HEK293 (cell line): ENCODE results near the gene NFIX.

ENCODE experiments used
- CTCF ChIA-PET: fragments of 350-600 bp; formaldehyde crosslinking; extraction: SDS; loops from one replicate; lab custom pipeline; 2021; ENCODE audit warnings: antibody characterized with exemption; lab: Yijun Ruan, JAX
- POLR2A ChIA-PET: fragments of 300-600 bp; formaldehyde crosslinking; extraction: SDS; loops from one replicate; lab custom pipeline; 2020; ENCODE audit warnings: antibody characterized with exemption, inconsistent platforms; lab: Yijun Ruan, JAX
- H3K27ac ChIP-seq: fragments of 200-500 bp; sonication (Bioruptor generic); 2 replicates; pipeline ENCODE4 v1.5.1; 2014; ENCODE audit warnings: low read depth, low read length, control low read depth, inconsistent platforms; ENCODE audit errors: extremely low read depth
- H3K36me3 ChIP-seq, 2 experiments: fragments of 200-500 bp in 1 of 2; sonication (Bioruptor generic) in 1 of 2; 1 replicate in 1 of 2; 2 replicates in 1 of 2; pipeline ENCODE4 v1.5.1; 2014 to 2017; ENCODE audit warnings: inconsistent platforms in 2 of 2, low read length in 2 of 2; ENCODE audit not compliant: control insufficient read depth in 2 of 2, insufficient read depth in 1 of 2
- H3K4me1 ChIP-seq: fragments of 200-500 bp; sonication (Bioruptor generic); 2 replicates; pipeline ENCODE4 v1.5.1; 2014; ENCODE audit warnings: mild to moderate bottlenecking, low read length, inconsistent platforms; ENCODE audit not compliant: control insufficient read depth, insufficient read depth
- H3K4me3 ChIP-seq: 2 replicates; pipeline ENCODE4 v1.5.1; 2011; ENCODE audit warnings: low read depth, mild to moderate bottlenecking, control low read depth, low read length, moderate library complexity
- H3K9me3 ChIP-seq: fragments of 200-500 bp; sonication (Bioruptor generic); 2 replicates; pipeline ENCODE4 v1.5.1; 2014; ENCODE audit warnings: low read depth, low read length, inconsistent platforms; ENCODE audit not compliant: control insufficient read depth, insufficient read depth
- EGR2 ChIP-seq: fragments of 450-650 bp; formaldehyde crosslinking; IDR thresholded peaks from 2 replicates; pipeline ENCODE4 v1.5.1; 2016; ENCODE audit warnings: low read depth, missing biosample characterization, missing genetic modification characterization
- HOXD13 ChIP-seq: sonication (generic); formaldehyde crosslinking; IDR thresholded peaks from 2 replicates; pipeline ENCODE4 v1.8.0; 2022; ENCODE audit warnings: missing genetic modification reagents, borderline replicate concordance
- SP3 ChIP-seq: fragments of 450-650 bp; formaldehyde crosslinking; IDR thresholded peaks from 2 replicates; pipeline ENCODE4 v1.5.1; 2016; ENCODE audit warnings: missing biosample characterization, missing genetic modification characterization
- ZBTB17 ChIP-seq: fragments of 450-650 bp; formaldehyde crosslinking; IDR thresholded peaks from 2 replicates; pipeline ENCODE4 v1.5.1; 2016; ENCODE audit warnings: missing biosample characterization, missing genetic modification characterization
- ZBTB20 ChIP-seq: fragments of 450-650 bp; formaldehyde crosslinking; IDR thresholded peaks from 2 replicates; pipeline ENCODE4 v1.5.1; 2016; ENCODE audit warnings: missing biosample characterization, missing genetic modification characterization
- ZFHX2 ChIP-seq: fragments of 450-650 bp; formaldehyde crosslinking; conservative IDR thresholded peaks from 2 replicates; pipeline ENCODE4 v1.5.1; 2016; ENCODE audit warnings: missing biosample characterization, missing genetic modification characterization
- ZNF10 ChIP-seq: fragments of 450-650 bp; formaldehyde crosslinking; IDR thresholded peaks from 2 replicates; pipeline ENCODE4 v1.5.1; 2017; ENCODE audit warnings: missing biosample characterization, missing genetic modification characterization
- ZNF146 ChIP-seq: fragments of 450-650 bp; formaldehyde crosslinking; IDR thresholded peaks from 2 replicates; pipeline ENCODE4 v1.5.1; 2016; ENCODE audit warnings: missing biosample characterization, missing genetic modification characterization
- ZNF157 ChIP-seq: fragments of 450-650 bp; formaldehyde crosslinking; IDR thresholded peaks from 2 replicates; pipeline ENCODE4 v1.5.1; 2016; ENCODE audit warnings: missing biosample characterization, missing genetic modification characterization
- ZNF2 ChIP-seq: fragments of 450-650 bp; formaldehyde crosslinking; IDR thresholded peaks from 2 replicates; pipeline ENCODE4 v1.5.1; 2016; ENCODE audit warnings: missing biosample characterization, missing genetic modification characterization
- ZNF324 ChIP-seq: fragments of 450-650 bp; formaldehyde crosslinking; IDR thresholded peaks from 2 replicates; pipeline ENCODE4 v1.5.1; 2016; ENCODE audit warnings: missing biosample characterization, missing genetic modification characterization
- ZNF366 ChIP-seq: fragments of 450-650 bp; formaldehyde crosslinking; conservative IDR thresholded peaks from 2 replicates; pipeline ENCODE4 v1.5.1; 2016; ENCODE audit warnings: missing biosample characterization, missing genetic modification characterization
- ZNF426 ChIP-seq: fragments of 450-650 bp; formaldehyde crosslinking; IDR thresholded peaks from 2 replicates; pipeline ENCODE4 v1.5.1; 2017; ENCODE audit warnings: missing biosample characterization, missing genetic modification characterization, mild to moderate bottlenecking, inconsistent platforms, moderate library complexity
- ZNF561 ChIP-seq: fragments of 450-650 bp; IDR thresholded peaks from 2 replicates; pipeline ENCODE4 v1.5.1; 2018; ENCODE audit warnings: missing biosample characterization, missing genetic modification characterization, borderline replicate concordance
- ZNF596 ChIP-seq: fragments of 450-650 bp; IDR thresholded peaks from 2 replicates; pipeline ENCODE4 v1.5.0; 2018; ENCODE audit warnings: missing biosample characterization, mild to moderate bottlenecking, missing genetic modification characterization, moderate library complexity
- ZNF677 ChIP-seq: fragments of 450-650 bp; IDR thresholded peaks from 2 replicates; pipeline ENCODE4 v1.5.0; 2018; ENCODE audit warnings: missing biosample characterization, mild to moderate bottlenecking, missing genetic modification characterization, moderate library complexity
- TF ChIP-seq, protein P1 (sequence below): fragments of 450-650 bp; formaldehyde crosslinking; IDR thresholded peaks from 2 replicates; pipeline ENCODE4 v1.5.1; 2016; ENCODE audit warnings: missing biosample characterization, missing genetic modification characterization
- TF ChIP-seq, protein P2 (sequence below): fragments of 450-650 bp; formaldehyde crosslinking; IDR thresholded peaks from 2 replicates; pipeline ENCODE4 v1.5.1; 2016; ENCODE audit warnings: missing biosample characterization, missing genetic modification characterization
- TF ChIP-seq, protein P3 (sequence below): fragments of 450-650 bp; formaldehyde crosslinking; IDR thresholded peaks from 2 replicates; pipeline ENCODE4 v1.5.1; 2016; ENCODE audit warnings: missing biosample characterization, missing genetic modification characterization
- TF ChIP-seq, protein P4 (sequence below): fragments of 450-650 bp; formaldehyde crosslinking; IDR thresholded peaks from 2 replicates; pipeline ENCODE4 v1.5.1; 2016; ENCODE audit warnings: missing biosample characterization, missing genetic modification characterization
- TF ChIP-seq, protein P5 (sequence below): fragments of 450-650 bp; IDR thresholded peaks from 2 replicates; pipeline ENCODE4 v1.5.1; 2018; ENCODE audit warnings: missing biosample characterization, missing genetic modification characterization

Gene NFIX

DNA sequence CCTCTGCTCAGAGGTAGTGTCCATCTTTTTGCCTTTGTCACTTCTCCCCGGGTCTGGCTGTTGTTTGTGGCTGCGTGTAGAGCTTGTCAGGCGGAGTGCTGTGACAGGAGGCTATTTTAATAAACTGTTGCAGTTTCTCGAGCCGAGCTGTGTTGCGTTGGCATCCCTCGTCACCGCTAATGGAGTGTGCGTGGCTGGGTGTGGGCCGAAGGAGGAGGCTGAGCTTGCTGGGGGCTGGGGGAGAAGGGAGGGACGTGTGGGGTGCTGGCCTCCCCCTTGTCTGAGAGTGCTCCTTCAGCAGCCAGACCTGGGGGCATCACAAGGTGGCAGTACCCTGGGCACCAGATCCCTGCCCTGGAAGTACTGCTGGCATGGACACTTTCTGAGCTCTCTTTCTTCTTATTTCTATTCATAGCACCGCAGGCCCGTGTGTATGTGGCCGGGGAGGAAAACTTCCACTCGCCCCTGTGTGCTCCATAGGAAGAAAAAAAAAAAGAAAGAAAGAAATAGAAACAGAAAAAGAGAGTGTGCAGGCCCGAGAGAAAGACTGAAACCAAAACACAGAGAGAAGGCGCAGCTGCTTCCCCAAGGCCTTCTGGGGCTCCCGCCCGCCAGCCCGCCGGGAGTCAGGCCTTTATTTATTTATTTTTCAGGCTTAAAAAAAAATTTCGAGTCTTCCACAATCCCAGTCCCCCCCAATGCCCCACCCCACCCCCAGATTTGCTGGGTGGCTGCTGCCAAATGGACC, 27.0 kb downstream of the NFIX start:
- ChIA-PET CTCF (interaction anchor here (1.0 to 2.7 kb wide), 5 partner anchors 10 to 244 kb away, joined by 4 to 12 read pairs (median 5); no protein-coding TSS in a partner anchor), POLR2A (no interaction called here)
- Histone ChIP-seq H3K4me1 (peaks cover 14% of the 10 kb centered on the region), H3K9me3 (no peaks in the 10 kb centered on the region), H3K27ac (0 out of 2 replicates have a peak overlapping the region, but pooled peaks have one; percentile 5), H3K4me3 (no peak overlapping the region), H3K36me3 (no peaks in the 10 kb centered on the region)
- TF ChIP-seq EGR2 (tag by site-specific recombination) (0 out of 2 replicates have a peak, but pooled peaks have one; percentile 14), ZBTB20 (tag by site-specific recombination) (peak; percentile 32; the same call in 1 of the 2 replicates), ZFHX2 (peak; percentile 15; the same call in 1 of the 2 replicates), HOXD13 (CRISPR knock-in tag) (no peak)

DNA sequence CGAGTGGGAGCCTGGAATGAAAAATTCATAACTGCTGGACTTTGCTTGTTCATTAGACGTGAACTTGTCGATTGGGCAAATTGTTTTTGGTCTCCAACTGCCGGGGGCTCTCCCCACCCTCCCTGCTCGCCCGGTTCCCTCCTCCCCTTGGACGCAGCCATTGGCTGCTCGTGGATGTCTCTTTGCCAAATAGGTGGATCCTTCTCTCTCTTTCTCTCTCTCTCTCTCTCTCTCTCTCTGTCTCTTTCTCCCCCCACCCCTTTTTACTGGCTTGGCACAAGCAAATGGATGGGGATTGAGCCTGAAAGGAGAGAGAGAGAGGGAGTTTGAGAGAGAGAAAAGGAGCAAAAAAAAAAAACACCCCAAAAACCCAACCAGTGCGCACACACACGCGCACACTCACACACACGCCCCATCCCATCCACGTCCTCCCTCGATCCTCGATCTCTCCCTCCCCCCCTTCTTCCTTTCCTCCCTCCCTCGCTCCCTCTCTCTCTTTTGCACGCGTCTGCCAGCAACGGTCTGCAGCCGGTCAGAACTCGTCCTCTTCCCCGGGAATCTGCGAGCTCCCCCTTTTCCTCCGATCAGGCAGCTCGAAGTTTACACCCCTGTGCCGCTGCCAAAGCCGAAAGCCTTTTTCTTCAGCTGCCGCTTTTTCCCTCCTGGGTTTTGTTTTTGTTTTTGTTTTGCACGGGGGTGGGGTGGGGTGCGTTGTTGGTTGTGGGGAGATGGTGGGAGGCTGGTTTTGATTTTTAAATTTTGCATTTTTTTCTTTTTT, 27.8 kb downstream of the NFIX start:
- Histone ChIP-seq H3K36me3 (no peaks in the 10 kb centered on the region), H3K4me1 (peaks cover 14% of the 10 kb centered on the region), H3K4me3 (no peak overlapping the region), H3K27ac (peak overlapping the region; percentile 44; the same call in 1 of the 2 replicates), H3K9me3 (no peaks in the 10 kb centered on the region)
- ChIA-PET POLR2A (interaction anchor here (0.5 kb wide), 1 partner anchor 23 kb away, joined by 6 read pairs; no protein-coding TSS in a partner anchor), CTCF (interaction anchor here (2.7 kb wide), 1 partner anchor 11 kb away, joined by 12 read pairs; no protein-coding TSS in a partner anchor)
- TF ChIP-seq ZNF596 (tag by site-specific recombination) (peak; percentile 99), ZNF324 (tag by site-specific recombination) (0 out of 2 replicates have a peak, but pooled peaks have one; percentile 23), SP3 (tag by site-specific recombination) (peak; percentile 48), ZNF10 (tag by site-specific recombination) (0 out of 2 replicates have a peak, but pooled peaks have one; percentile 15), ZNF2 (tag by site-specific recombination) (0 out of 2 replicates have a peak, but pooled peaks have one; percentile 44), ZBTB17 (tag by site-specific recombination) (peak; percentile 87), ZNF157 (no peak), ZNF561 (tag by site-specific recombination) (peak; percentile 57; the same call in 1 of the 2 replicates), ZNF366 (peak; percentile 76; the same call in 1 of the 2 replicates), ZNF677 (tag by site-specific recombination) (no peak), ZNF146 (tag by site-specific recombination) (no peak), ZNF426 (tag by site-specific recombination) (no peak)
- TF ChIP-seq, protein P1, sequence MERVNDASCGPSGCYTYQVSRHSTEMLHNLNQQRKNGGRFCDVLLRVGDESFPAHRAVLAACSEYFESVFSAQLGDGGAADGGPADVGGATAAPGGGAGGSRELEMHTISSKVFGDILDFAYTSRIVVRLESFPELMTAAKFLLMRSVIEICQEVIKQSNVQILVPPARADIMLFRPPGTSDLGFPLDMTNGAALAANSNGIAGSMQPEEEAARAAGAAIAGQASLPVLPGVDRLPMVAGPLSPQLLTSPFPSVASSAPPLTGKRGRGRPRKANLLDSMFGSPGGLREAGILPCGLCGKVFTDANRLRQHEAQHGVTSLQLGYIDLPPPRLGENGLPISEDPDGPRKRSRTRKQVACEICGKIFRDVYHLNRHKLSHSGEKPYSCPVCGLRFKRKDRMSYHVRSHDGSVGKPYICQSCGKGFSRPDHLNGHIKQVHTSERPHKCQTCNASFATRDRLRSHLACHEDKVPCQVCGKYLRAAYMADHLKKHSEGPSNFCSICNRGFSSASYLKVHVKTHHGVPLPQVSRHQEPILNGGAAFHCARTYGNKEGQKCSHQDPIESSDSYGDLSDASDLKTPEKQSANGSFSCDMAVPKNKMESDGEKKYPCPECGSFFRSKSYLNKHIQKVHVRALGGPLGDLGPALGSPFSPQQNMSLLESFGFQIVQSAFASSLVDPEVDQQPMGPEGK: peak; percentile 81
- TF ChIP-seq, protein P2, sequence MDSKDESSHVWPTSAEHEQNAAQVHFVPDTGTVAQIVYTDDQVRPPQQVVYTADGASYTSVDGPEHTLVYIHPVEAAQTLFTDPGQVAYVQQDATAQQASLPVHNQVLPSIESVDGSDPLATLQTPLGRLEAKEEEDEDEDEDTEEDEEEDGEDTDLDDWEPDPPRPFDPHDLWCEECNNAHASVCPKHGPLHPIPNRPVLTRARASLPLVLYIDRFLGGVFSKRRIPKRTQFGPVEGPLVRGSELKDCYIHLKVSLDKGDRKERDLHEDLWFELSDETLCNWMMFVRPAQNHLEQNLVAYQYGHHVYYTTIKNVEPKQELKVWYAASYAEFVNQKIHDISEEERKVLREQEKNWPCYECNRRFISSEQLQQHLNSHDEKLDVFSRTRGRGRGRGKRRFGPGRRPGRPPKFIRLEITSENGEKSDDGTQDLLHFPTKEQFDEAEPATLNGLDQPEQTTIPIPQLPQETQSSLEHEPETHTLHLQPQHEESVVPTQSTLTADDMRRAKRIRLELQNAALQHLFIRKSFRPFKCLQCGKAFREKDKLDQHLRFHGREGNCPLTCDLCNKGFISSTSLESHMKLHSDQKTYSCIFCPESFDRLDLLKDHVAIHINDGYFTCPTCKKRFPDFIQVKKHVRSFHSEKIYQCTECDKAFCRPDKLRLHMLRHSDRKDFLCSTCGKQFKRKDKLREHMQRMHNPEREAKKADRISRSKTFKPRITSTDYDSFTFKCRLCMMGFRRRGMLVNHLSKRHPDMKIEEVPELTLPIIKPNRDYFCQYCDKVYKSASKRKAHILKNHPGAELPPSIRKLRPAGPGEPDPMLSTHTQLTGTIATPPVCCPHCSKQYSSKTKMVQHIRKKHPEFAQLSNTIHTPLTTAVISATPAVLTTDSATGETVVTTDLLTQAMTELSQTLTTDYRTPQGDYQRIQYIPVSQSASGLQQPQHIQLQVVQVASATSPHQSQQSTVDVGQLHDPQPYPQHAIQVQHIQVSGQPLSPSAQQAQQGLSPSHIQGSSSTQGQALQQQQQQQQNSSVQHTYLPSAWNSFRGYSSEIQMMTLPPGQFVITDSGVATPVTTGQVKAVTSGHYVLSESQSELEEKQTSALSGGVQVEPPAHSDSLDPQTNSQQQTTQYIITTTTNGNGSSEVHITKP (tag by site-specific recombination): peak; percentile 66
- TF ChIP-seq, protein P3, sequence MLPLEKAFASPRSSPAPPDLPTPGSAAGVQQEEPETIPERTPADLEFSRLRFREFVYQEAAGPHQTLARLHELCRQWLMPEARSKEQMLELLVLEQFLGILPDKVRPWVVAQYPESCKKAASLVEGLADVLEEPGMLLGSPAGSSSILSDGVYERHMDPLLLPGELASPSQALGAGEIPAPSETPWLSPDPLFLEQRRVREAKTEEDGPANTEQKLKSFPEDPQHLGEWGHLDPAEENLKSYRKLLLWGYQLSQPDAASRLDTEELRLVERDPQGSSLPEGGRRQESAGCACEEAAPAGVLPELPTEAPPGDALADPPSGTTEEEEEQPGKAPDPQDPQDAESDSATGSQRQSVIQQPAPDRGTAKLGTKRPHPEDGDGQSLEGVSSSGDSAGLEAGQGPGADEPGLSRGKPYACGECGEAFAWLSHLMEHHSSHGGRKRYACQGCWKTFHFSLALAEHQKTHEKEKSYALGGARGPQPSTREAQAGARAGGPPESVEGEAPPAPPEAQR (tag by site-specific recombination): no peak
- TF ChIP-seq, protein P4, sequence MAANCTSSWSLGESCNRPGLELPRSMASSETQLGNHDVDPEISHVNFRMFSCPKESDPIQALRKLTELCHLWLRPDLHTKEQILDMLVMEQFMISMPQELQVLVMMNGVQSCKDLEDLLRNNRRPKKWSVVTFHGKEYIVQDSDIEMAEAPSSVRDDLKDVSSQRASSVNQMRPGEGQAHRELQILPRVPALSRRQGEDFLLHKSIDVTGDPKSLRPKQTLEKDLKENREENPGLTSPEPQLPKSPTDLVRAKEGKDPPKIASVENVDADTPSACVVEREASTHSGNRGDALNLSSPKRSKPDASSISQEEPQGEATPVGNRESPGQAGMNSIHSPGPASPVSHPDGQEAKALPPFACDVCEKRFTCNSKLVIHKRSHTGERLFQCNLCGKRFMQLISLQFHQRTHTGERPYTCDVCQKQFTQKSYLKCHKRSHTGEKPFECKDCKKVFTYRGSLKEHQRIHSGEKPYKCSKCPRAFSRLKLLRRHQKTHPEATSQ (tag by site-specific recombination): no peak
- TF ChIP-seq, protein P5, sequence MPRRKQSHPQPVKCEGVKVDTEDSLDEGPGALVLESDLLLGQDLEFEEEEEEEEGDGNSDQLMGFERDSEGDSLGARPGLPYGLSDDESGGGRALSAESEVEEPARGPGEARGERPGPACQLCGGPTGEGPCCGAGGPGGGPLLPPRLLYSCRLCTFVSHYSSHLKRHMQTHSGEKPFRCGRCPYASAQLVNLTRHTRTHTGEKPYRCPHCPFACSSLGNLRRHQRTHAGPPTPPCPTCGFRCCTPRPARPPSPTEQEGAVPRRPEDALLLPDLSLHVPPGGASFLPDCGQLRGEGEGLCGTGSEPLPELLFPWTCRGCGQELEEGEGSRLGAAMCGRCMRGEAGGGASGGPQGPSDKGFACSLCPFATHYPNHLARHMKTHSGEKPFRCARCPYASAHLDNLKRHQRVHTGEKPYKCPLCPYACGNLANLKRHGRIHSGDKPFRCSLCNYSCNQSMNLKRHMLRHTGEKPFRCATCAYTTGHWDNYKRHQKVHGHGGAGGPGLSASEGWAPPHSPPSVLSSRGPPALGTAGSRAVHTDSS (tag by site-specific recombination): no peak
